Activated T-helper 1 cell treated with anti-CD3 and anti-CD28 coated beads, Interleukin-2, amount 50 U/mL, for 16 hours (primary cell): ENCODE measurements around the gene SEMA4C.
"Not testable (repeated sequence)": the region's sequence is repeated elsewhere in the genome, so short reads cannot be mapped to it uniquely, and the experiment has no call there.

Source experiments
- DNase-seq, 2 donors: peaks; one replicate each; pipeline ENCODE4 v3.0.0-alpha.2; 2020; ENCODE audit warnings: low read depth in 1 of 2, low spot score in 1 of 2

Gene SEMA4C

DNA sequence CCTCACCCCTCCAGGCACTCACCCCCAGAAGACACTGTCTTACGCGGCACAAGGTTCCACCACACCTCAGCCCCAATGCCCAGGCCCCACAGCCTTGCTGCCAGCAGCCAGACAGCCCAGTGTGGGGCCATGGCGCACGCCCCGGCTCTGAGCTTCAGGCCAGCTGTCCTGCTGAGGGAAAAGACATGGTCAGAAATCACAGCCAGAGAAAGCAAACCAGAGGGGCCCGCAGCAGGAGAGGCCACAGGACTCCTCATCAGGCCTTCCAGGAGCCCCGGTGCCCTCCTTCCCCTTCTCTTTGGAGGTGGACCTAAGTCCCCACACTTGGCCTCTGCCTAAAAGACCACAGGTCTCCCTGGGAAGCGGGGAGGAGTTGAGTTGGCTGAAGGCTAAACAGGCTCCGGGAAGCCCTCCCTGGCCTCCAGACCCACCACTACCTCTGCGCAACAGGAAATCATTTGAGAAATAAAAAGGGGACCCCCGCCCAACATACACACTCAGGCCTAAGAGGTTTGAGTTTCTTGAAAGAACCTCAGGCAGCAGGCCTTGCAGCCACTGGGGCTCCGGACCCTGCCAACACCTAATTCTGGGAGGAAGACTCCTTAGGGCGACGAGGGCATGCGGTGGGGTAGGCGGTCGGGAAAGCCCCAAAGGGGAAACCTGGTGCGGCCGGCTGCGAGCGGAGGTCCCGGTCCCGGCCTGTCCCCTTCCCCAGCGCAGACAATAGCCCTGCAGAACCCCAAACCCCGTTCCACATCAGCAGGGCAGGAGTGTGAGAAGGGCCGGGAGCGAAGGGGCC, 1.9 kb downstream of the SEMA4C start:
- peak in 1 of 2 donors; percentile 17 for DNase-seq

GRCh38 chr2:96866986-96867755, 2.7 kb downstream of the SEMA4C start:
- DNase-seq: no peak

DNA sequence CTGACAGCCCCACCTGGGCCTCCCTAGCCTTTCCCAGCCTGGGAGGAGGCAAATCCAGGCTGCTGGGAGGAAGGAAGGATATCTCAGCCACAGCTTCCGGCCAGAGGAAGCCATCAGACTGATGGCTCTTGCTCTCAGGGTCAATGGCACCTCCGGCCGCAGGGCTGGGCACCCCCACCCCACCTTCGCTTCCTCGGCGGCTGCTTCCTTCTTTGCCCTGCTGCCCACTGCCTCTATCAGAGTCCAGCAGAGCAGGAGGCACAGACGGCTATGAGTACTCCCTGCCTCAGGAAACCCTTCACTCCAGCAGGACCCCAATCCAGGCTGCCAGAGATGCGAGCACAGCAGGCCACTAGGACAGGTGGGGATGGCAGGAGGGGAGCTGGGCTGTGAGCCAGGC, 3.3 kb downstream of the SEMA4C start:
- DNase-seq: no peak

- no peak for DNase-seq
These were observed 3.7 kb downstream of the SEMA4C start for GRCh38 chr2:96866149-96866548.

DNA sequence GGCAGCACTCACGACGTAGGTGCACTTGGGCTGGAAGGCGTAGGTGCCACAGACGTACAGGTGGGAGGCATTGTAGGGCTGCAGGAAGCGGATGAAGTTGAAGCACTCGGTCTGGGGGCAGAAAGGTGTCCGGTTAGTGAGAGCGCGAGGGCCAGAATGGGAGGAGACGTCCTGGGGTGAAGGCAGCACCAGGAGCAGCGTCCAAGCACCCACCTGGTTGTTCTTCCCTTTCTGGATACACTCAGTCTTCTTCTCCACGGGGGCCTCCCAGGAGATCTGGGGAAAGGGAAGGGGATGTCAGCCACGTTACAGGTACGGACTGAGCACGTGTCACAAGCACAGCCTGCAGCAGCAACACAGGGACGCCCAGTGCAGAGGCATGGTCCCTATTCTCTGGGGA, 4.2 kb downstream of the SEMA4C start:
- DNase-seq: no peak

DNA sequence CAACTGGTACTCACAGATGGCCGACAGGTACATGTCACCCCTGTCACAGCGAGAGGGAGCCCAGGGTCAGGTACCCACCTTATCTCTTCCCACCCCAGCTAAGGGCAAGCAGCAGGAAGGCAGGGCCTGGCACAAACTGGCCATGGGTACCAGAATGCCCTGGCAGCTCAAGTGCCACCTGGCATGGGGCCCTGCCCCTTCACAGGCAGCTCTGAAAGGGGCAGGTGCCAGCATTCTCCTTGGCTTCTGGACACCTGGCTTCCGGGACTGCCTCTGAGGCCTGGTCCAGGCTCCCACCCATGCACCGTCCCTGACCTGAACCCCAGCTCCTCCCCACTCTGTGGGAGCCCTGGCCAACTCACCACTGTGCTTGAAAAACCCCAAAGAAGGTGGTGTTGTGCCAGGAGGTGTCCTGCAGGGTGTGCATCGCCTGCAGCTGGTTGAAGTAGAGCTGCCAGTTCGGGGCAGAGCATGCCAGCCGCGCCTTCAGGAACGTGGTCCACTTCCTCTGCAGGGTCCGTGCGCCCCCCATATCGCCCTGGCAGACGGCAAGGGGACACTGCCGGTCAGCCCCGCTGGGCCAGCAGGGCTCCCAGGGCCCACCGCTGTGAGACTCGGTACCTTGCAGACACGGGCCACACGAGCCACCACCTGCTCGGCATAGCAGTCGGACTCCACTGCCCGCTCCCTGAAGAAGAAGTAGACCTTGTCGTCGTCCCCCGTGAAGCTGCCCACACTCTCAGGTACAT, 5.4 kb downstream of the SEMA4C start:
- DNase-seq: no peak

- no peak for DNase-seq
These were observed 6.1 kb downstream of the SEMA4C start for GRCh38 chr2:96863575-96864342.

- not testable (repeated sequence) for DNase-seq
These were observed 6.8 kb downstream of the SEMA4C start for GRCh38 chr2:96863056-96863455.

DNA sequence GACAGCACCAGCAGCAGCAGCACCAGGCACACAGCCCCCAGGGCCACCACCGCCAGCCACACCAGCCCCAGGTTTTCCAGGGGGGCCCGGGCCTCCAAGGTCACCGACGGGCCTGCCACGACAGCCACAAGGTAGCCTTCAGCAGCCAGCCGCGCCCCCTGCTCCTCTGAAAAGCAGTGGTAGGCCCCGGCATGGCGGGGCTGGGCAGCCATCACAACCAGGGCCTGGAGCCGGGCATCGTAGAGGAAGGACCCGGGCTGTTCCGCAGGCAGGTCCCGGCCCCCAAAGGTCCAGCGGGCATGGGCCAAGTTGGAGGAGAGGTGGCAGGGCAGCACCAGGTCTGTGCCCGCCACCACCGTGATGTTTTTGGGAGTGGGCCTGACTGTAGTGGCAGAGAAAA, 8.8 kb downstream of the SEMA4C start:
- DNase-seq: no peak

DNA sequence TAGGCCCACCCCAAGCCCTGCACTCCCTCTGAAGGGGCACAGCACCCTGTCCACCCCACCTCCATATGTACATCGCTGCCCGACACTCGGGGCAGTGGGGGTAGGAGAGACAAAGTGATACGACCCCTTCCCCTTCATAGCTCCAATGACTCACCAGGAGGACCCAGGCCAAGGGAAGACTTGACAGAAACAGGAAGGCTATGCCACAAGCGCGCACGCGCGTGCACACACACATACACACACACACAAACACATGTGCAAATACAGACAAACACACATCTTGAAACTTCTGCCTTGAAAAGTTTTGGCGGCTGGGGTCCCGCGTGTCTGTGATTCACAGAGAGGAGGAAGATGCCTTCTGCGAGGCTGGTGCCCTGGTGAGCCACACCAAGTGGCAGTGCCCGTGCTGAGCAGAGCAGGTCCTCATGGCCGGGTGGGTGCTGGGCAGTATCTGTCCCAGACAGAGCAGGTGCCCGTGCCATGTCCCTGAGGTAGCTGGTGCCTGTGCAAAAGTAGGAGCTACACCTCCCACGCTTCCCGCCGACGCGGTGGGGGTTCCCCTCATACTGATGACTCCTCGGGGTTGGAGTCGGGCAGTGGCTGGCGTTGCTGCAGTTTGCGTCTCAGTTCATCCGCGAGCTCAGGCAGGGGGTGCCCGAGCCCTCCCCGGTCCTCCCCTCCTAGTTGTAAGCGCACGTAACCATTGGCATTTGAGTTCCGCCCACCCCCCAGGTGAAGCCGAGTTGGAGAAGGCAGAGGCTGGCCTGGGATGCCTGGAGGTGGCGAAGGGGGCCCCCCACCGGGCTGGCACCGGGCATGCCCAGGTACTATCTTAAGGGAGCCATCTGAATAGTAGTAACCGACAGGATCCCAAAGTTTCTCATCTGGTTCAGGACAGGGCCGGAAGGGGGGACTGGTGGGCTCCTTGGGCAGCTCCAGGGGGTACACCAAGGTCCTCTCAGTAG, 9.5 kb downstream of the SEMA4C start:
- DNase-seq: no peak

GRCh38 chr2:96859681-96860064, 10.2 kb downstream of the SEMA4C start:
- no peak for DNase-seq

DNA sequence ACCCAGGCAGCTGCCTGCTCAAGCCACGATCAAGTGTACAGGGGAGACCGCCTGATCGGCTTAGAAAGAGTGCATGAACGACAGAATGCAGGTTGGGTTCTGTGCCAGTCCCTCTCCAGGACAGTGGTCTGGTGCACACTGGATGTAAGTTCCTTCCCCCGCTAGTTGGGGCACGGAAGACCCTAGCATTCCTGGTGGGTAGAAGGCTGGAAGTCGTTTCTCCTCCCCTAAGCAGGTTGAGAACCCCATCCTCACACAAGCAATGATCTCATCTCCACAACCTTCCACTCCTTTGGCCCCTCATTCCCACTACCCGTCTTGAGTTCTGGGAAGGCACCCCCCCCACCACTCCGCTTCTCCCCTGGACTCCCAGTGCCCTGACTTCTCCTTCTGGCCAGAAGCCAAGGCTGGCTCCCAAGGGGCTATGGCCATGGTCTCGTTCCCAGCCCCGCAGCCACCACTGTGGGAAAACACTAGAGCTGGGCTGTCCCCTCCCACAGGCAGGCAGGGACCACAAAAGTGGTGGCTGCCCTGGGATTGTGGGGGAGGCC, 10.7 kb downstream of the SEMA4C start:
- no peak for DNase-seq

DNA sequence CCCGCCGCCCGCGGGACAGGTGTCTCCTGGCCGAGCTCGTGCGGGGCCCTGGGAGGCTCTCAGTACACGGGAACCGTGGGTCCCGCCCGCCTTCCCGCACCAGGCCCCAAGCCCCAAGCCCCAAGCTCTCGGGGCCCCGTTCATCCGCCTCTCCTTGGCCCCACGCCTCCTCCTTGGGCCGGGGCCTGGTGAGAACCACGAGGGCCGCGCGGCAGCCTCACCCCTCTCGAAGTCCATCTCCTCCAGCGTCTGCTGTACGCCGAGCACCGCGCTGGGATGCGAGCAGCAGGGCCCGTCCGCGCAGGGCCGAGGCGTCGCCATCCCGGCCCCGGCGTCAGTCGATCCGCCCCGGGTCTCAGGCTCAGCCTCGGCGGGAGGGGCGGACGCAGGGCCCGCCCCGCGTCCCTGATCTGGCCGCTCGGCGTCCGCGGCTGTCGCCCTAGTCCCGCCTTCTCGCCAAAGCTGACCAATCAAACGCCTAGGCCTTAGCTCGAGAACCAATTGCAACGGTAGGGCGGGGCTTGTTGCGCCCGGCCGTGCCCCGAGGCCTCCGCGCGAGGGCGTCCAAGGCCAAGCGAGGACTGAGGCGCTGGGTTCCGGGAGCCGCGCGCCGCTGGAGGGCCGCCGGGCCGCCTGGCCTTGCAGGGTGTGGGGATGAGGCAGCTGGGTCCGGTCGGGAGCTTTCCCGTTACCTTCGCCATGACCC, 12.1 kb downstream of the SEMA4C start, which contains the start of gene ANKRD39:
TSS of gene ANKRD39 (minus strand) at position 350 of the 706 bp plus-strand sequence. CDS start at position 321, 29 bp downstream.
- peak; percentile 91 to 96 for DNase-seq

GRCh38 chr2:96856776-96857666, 12.9 kb downstream of the SEMA4C start:
- no peak for DNase-seq

DNA sequence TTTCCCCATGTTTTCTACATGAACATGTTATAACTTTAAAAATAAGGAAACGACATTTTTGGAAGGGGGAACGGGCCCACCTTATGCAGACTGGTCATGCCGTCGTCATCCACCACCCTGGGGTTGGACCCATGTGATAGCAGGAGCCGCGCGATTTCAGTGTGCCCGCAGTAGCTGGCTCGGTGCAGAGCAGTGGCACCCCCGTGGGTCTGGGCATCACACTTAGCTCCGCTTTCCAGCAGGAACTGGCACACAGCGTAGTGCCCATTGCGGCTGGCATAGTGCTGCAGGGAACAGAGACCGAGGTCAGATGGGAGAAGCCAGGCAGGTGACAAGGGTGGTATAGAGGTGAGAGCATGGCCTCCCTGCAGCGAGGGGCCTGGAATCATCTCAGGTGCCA, 16.6 kb downstream of the SEMA4C start:
- no peak for DNase-seq

- DNase-seq: no peak
These were observed 17.2 kb downstream of the SEMA4C start for GRCh38 chr2:96852667-96853066.

DNA sequence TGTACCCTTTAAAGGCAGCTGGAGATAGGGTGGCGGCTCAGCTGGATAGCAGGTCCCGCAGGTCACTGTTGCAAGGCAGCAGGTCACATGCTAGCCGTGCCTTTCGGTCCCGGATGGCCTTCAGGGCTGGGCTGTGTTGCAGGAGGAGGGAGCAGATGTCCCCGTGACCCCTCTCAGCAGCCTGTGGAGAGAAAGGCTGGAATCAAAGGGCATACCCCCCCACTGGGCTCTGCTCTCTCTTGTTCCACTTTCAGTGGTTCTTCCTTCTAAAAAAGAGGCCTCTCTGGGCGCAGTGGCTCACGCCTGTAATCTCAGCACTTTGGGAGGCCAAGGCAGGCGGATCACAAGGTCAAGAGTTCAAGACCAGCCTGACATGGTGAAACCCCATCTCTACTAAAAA, 21.6 kb downstream of the SEMA4C start:
- no peak for DNase-seq

- DNase-seq: no peak
These were observed 22.3 kb downstream of the SEMA4C start for GRCh38 chr2:96847586-96847985.
